ENCODE measurements around the gene GPR3.

- TF ChIP-seq CTCF (IDR thresholded peaks at IDR 0.05) (peak; percentile 70 to 87 (median 86)), POLR2A (IDR thresholded peaks at IDR 0.05) (no peak)
Measured at GRCh38 chr1:27388337-27389005, 4.0 kb upstream of the GPR3 start.

All from vagina (tissue), 2 donors.